ENCODE results near the gene SPRYD3. TPM values are rescaled to one million over a fixed set of nuclear protein-coding genes. Genes with fewer than 3 reads are reported as not detected.

Gene SPRYD3
- total and polyA plus RNA-seq, 2 of the 4 experiments (the other 2 are of a cell fraction) = 25.6 to 27.8 TPM

DNA sequence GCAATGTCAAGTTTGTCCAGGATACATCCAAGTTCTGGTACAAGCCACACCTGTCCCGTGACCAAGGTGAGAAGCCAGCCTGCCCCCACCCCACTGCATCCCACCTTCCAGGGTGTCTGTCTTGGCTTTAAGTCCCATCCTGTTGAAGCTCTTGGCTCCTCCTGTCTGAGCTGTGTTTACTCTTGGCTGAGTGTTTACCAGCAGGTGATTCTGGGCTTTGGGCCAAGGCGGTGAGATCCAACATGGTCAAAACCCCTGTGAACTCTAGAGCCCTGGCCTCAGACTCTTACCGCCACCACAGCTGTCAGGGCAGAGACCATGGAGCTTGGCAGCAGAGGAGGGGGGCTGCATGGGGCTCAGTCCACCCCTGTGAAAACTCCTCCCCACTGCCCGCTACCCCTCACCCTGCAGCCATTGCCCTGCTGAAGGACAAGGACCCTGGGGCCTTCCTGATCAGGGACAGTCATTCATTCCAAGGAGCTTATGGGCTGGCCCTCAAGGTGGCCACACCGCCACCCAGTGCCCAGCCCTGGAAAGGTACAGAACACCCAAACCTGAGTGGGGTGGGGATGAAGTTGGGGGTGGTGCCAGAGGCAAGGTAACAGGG lies 17.7 kb downstream of the SPRYD3 start:
- ChIA-PET CTCF (interaction anchor here (1.4 kb wide), 1 partner anchor 14 kb away, joined by 3 read pairs; no protein-coding TSS in a partner anchor), POLR2A (ENCODE audit: unreplicated experiment) (interaction anchor here (1.4 kb wide), 1 partner anchor 10 kb away, joined by 3 read pairs; no protein-coding TSS in a partner anchor)
- no peak for DNase-seq
- ATAC-seq (ENCODE audit: low read depth) = no peak
- Histone ChIP-seq H3K56ac (ENCODE audit: extremely low read depth, insufficient read depth, low read length) (no peak overlapping the region), H3K18ac (ENCODE audit: low read depth, low read length) (no peak overlapping the region), H2BK5ac (ENCODE audit: low read depth, low read length, poor library complexity, severe bottlenecking) (no peak overlapping the region), H3K4me3 (ENCODE audit: insufficient read depth, low read depth, low read length) (no peak overlapping the region), H2BK15ac (ENCODE audit: low read depth, low read length) (no peak overlapping the region), H3K9me3 (ENCODE audit: control insufficient read depth, insufficient read depth, low read length) (no peaks in the 10 kb centered on the region), H2BK20ac (ENCODE audit: low read depth, low read length) (no peak overlapping the region), H3K9me1 (ENCODE audit: insufficient read depth, low read length) (peaks cover 4% of the 10 kb centered on the region; the same call in 1 of the 2 replicates), H3K79me1 (ENCODE audit: low read depth in 1 of 2, low read length in 2 of 2) (peaks cover 0 to 45% of the 10 kb centered on the region in 2 experiments; a peak in 2 of 4 replicates), H2BK120ac (ENCODE audit: low read depth, low read length) (no peak overlapping the region), H2AK5ac (ENCODE audit: low read depth, low read length) (no peak overlapping the region), H2AFZ (replicated peaks; ENCODE audit: low read length, poor library complexity) (no peak overlapping the region), H3K36me3 (ENCODE audit: control insufficient read depth, insufficient read depth, low read length) (peaks cover 84% of the 10 kb centered on the region), H4K91ac (ENCODE audit: insufficient read depth, low read depth, low read length) (no peak overlapping the region), H3K23ac (ENCODE audit: low read depth, low read length) (no peak overlapping the region), H4K20me1 (ENCODE audit: insufficient read depth, low read length) (peaks cover 9% of the 10 kb centered on the region), H3K9ac (ENCODE audit: low read depth, low read length) (no peak overlapping the region), H3K4me1 (ENCODE audit: control insufficient read depth, insufficient read depth, low read length) (peaks cover 20% of the 10 kb centered on the region), H3K27ac (ENCODE audit: insufficient read depth, low read length) (no peak overlapping the region), H3K27me3 (ENCODE audit: control insufficient read depth, insufficient read depth, low read length) (no peaks in the 10 kb centered on the region), H3K14ac (replicated peaks; ENCODE audit: low read depth, low read length) (no peak overlapping the region), H4K8ac (ENCODE audit: low read depth in 2 of 2, low read length in 2 of 2) (no peak overlapping the region), H3K4me2 (ENCODE audit: low read depth, low read length) (no peak overlapping the region), H2AK9ac (replicated peaks; ENCODE audit: low read depth, low read length, poor library complexity) (no peak overlapping the region), H3K4ac (ENCODE audit: low read depth, low read length) (no peak overlapping the region), H4K5ac (ENCODE audit: low read depth, low read length) (no peak overlapping the region; the same call in 1 of the 2 replicates)
- TF ChIP-seq CHD1 (IDR thresholded peaks at IDR 0.05; ENCODE audit: low read depth, low read length) (no peak), MXI1 (IDR thresholded peaks at IDR 0.05; ENCODE audit: borderline replicate concordance, low read depth, low read length) (no peak), FOS (IDR thresholded peaks at IDR 0.05; ENCODE audit: low read depth, low read length) (no peak), POLR2A (IDR thresholded peaks at IDR 0.05; ENCODE audit: low read depth, low read length) (no peak), RFX5 (IDR thresholded peaks at IDR 0.05; ENCODE audit: low read depth, low read length) (no peak), RAD21 (IDR thresholded peaks at IDR 0.05; ENCODE audit: low read length) (no peak), BHLHE40 (IDR thresholded peaks at IDR 0.05; ENCODE audit: low read depth, low read length) (no peak), SMC3 (IDR thresholded peaks at IDR 0.05; ENCODE audit: low read depth, low read length) (no peak), NFE2L2 (IDR thresholded peaks at IDR 0.05; ENCODE audit: low read depth, low read length) (no peak), MAFK (IDR thresholded peaks at IDR 0.05; ENCODE audit: low read depth, low read length) (no peak), RCOR1 (IDR thresholded peaks at IDR 0.05; ENCODE audit: insufficient replicate concordance, low read length) (no peak), MAZ (IDR thresholded peaks at IDR 0.05; ENCODE audit: borderline replicate concordance, low read depth, low read length) (no peak)
- TF ChIP-seq, protein P1, sequence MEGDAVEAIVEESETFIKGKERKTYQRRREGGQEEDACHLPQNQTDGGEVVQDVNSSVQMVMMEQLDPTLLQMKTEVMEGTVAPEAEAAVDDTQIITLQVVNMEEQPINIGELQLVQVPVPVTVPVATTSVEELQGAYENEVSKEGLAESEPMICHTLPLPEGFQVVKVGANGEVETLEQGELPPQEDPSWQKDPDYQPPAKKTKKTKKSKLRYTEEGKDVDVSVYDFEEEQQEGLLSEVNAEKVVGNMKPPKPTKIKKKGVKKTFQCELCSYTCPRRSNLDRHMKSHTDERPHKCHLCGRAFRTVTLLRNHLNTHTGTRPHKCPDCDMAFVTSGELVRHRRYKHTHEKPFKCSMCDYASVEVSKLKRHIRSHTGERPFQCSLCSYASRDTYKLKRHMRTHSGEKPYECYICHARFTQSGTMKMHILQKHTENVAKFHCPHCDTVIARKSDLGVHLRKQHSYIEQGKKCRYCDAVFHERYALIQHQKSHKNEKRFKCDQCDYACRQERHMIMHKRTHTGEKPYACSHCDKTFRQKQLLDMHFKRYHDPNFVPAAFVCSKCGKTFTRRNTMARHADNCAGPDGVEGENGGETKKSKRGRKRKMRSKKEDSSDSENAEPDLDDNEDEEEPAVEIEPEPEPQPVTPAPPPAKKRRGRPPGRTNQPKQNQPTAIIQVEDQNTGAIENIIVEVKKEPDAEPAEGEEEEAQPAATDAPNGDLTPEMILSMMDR (conservative IDR thresholded peaks at IDR 0.05; ENCODE audit: low read depth, low read length) = no peak
- TF ChIP-seq, protein P2, sequence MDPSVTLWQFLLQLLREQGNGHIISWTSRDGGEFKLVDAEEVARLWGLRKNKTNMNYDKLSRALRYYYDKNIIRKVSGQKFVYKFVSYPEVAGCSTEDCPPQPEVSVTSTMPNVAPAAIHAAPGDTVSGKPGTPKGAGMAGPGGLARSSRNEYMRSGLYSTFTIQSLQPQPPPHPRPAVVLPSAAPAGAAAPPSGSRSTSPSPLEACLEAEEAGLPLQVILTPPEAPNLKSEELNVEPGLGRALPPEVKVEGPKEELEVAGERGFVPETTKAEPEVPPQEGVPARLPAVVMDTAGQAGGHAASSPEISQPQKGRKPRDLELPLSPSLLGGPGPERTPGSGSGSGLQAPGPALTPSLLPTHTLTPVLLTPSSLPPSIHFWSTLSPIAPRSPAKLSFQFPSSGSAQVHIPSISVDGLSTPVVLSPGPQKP (IDR thresholded peaks at IDR 0.05; ENCODE audit: borderline replicate concordance, low read depth, low read length) = no peak
- TF ChIP-seq, protein P3, sequence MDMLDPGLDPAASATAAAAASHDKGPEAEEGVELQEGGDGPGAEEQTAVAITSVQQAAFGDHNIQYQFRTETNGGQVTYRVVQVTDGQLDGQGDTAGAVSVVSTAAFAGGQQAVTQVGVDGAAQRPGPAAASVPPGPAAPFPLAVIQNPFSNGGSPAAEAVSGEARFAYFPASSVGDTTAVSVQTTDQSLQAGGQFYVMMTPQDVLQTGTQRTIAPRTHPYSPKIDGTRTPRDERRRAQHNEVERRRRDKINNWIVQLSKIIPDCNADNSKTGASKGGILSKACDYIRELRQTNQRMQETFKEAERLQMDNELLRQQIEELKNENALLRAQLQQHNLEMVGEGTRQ (IDR thresholded peaks at IDR 0.05; ENCODE audit: low read depth, low read length) = no peak
- in situ Hi-C loops (cut with MboI; ENCODE audit: low sequenced_read_pairs) = no loop called here
- intact Hi-C loops (cut with micrococcal nuclease) = no loop called here
- dilution Hi-C loops (cut with HindIII; ENCODE audit: low sequenced_read_pairs, unreplicated experiment) = no loop called here
- BruUV-seq (replicated peaks) = no TSS peak
- 80% methylated on average over 2 of the region's 5 CpGs; no CpG with 5 or more reads in 1 of the 2 experiments for WGBS, 2 experiments (ENCODE audit: extremely low coverage in 2 of 2, insufficient read length in 1 of 2)

Measured in IMR-90 (cell line).